DOHH2 (cell line): ENCODE results near the gene C19orf73.

Source experiments
- H3F3A ChIP-seq: fragments of 200-600 bp; sonication (generic), shearing (Covaris generic); 2 replicates; pipeline ENCODE4 v1.6.0; 2016; ENCODE audit warnings: antibody characterized with exemption, mild to moderate bottlenecking; ENCODE audit not compliant: control insufficient read depth, insufficient read depth
- H3K27ac ChIP-seq: fragments of 200-600 bp; sonication (generic); 2 replicates; pipeline ENCODE4 v1.5.1; 2014; ENCODE audit warnings: low read depth, mild to moderate bottlenecking, low read length, moderate library complexity
- H3K27me3 ChIP-seq: fragments of 200-600 bp; sonication (generic); 2 replicates; pipeline ENCODE4 v1.6.1; 2014; ENCODE audit warnings: mild to moderate bottlenecking, low read length, mixed read lengths; ENCODE audit not compliant: control insufficient read depth
- H3K36me3 ChIP-seq: fragments of 200-600 bp; sonication (generic); 2 replicates; pipeline ENCODE4 v1.6.1; 2014; ENCODE audit warnings: mild to moderate bottlenecking, low read length, moderate library complexity, mixed read lengths; ENCODE audit not compliant: control insufficient read depth
- H3K4me1 ChIP-seq: fragments of 200-600 bp; sonication (generic); 2 replicates; pipeline ENCODE4 v1.6.1; 2014; ENCODE audit warnings: mild to moderate bottlenecking, low read length, mixed read lengths; ENCODE audit not compliant: control insufficient read depth
- H3K4me2 ChIP-seq: fragments of 200-600 bp; sonication (generic); 2 replicates; pipeline ENCODE4 v1.6.0; 2014; ENCODE audit warnings: mild to moderate bottlenecking, low read length, moderate library complexity
- H3K4me3 ChIP-seq: fragments of 200-600 bp; sonication (generic); 2 replicates; pipeline ENCODE4 v1.5.1; 2014; ENCODE audit warnings: mild to moderate bottlenecking, low read length, mixed read lengths
- H3K79me2 ChIP-seq: fragments of 200-600 bp; sonication (generic); 2 replicates; pipeline ENCODE4 v1.6.1; 2014; ENCODE audit warnings: mild to moderate bottlenecking, low read length, mixed read lengths; ENCODE audit not compliant: control insufficient read depth
- H3K9me2 ChIP-seq: fragments of 200-600 bp; sonication (generic); replicated peaks from 2 replicates; pipeline ENCODE4 v1.6.1; 2014; ENCODE audit warnings: mild to moderate bottlenecking, low read length, mixed read lengths; ENCODE audit not compliant: control insufficient read depth
- H3K9me3 ChIP-seq: fragments of 200-600 bp; sonication (generic); 2 replicates; pipeline ENCODE4 v1.6.1; 2014; ENCODE audit warnings: antibody characterized with exemption, low read length, mixed read lengths; ENCODE audit not compliant: control insufficient read depth, insufficient read depth
- H4K20me1 ChIP-seq: fragments of 200-600 bp; sonication (generic); 2 replicates; pipeline ENCODE4 v1.6.0; 2014; ENCODE audit warnings: low read depth, mild to moderate bottlenecking, antibody characterized with exemption, low read length, moderate library complexity; ENCODE audit not compliant: control insufficient read depth, insufficient read depth
- CTCF ChIP-seq: fragments of 200-600 bp; sonication (generic); IDR thresholded peaks from one replicate; pipeline ENCODE4 v1.5.1; 2014; ENCODE audit warnings: antibody characterized with exemption, mild to moderate bottlenecking, low read depth, low read length; ENCODE audit not compliant: poor library complexity, severe bottlenecking
- EZH2phosphoT487 ChIP-seq: fragments of 200-600 bp; sonication (generic); IDR thresholded peaks from 2 replicates; pipeline ENCODE4 v1.6.1; 2017; ENCODE audit warnings: borderline replicate concordance, mild to moderate bottlenecking, antibody characterized with exemption, low read length, moderate library complexity, mixed read lengths

The C19orf73 gene

GRCh38 chr19:49109569-49110233 is 9.2 kb downstream of the C19orf73 start:
- H3K4me2 ChIP-seq: no peak overlapping the region
- no peaks in the 10 kb centered on the region for H3K9me3 ChIP-seq
- H3K27ac ChIP-seq: no peak overlapping the region
- H4K20me1 ChIP-seq: peaks cover 15% of the 10 kb centered on the region
- no peaks in the 10 kb centered on the region for H3K27me3 ChIP-seq
- no peaks in the 10 kb centered on the region for H3K9me2 ChIP-seq
- peaks cover 6% of the 10 kb centered on the region for H3K4me1 ChIP-seq
- TF ChIP-seq CTCF (no peak), EZH2phosphoT487 (no peak)
- peaks cover 30% of the 10 kb centered on the region for H3F3A ChIP-seq
- H3K36me3 ChIP-seq: peaks cover 50% of the 10 kb centered on the region
- no peaks in the 10 kb centered on the region for H3K79me2 ChIP-seq
- H3K4me3 ChIP-seq: no peak overlapping the region

GRCh38 chr19:49109051-49109450 is 9.9 kb downstream of the C19orf73 start:
- Histone ChIP-seq H3K4me2 (no peak overlapping the region), H4K20me1 (peaks cover 15% of the 10 kb centered on the region), H3K36me3 (peaks cover 56% of the 10 kb centered on the region), H3K27ac (no peak overlapping the region), H3K4me3 (no peak overlapping the region), H3K27me3 (no peaks in the 10 kb centered on the region), H3K79me2 (no peaks in the 10 kb centered on the region), H3K4me1 (peaks cover 5% of the 10 kb centered on the region), H3K9me3 (no peaks in the 10 kb centered on the region), H3K9me2 (no peaks in the 10 kb centered on the region), H3F3A (peaks cover 30% of the 10 kb centered on the region)
- TF ChIP-seq CTCF: no peak
- no peak for TF ChIP-seq EZH2phosphoT487

- Histone ChIP-seq H3K9me3 (no peaks in the 10 kb centered on the region), H3K36me3 (peaks cover 68% of the 10 kb centered on the region), H3K79me2 (no peaks in the 10 kb centered on the region), H3F3A (peaks cover 30% of the 10 kb centered on the region), H3K4me1 (no peaks in the 10 kb centered on the region), H3K4me2 (no peak overlapping the region), H3K9me2 (no peaks in the 10 kb centered on the region), H3K4me3 (no peak overlapping the region), H3K27ac (no peak overlapping the region), H3K27me3 (no peaks in the 10 kb centered on the region), H4K20me1 (peaks cover 15% of the 10 kb centered on the region)
- TF ChIP-seq EZH2phosphoT487 (no peak), CTCF (no peak)
Observed at GRCh38 chr19:49107625-49108459, 11.1 kb downstream of the C19orf73 start.
